ENCODE results near the gene FTHL17. TPM values are rescaled to one million over a fixed set of nuclear protein-coding genes. Genes with fewer than 3 reads are reported as not detected.

Gene FTHL17
- total RNA-seq, 3 donors from 2014 or later, result not detected

DNA sequence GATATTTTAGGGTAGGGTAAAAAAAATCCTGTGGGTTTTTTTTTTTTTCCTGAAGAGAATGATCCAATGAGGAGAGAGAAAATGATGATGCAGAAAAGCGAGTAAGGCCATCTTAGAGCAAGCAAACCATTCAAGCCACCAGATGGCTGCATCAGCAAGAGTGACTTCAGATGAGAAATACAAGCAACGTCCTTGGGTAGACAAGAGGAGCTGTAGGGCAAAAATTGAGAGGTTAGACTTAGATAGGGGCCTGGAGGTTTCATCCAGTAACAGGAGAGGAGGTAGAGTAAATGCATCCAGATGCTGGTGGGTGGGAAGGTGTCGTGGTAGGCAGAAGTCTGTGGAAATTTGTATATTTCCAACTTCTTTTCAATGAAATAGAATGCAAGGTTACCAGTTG lies 14.6 kb downstream of the FTHL17 start:
- no peak for DNase-seq (ENCODE audit: low spot score in 2 of 2)
- Histone ChIP-seq H3K9me3 (no peaks in the 10 kb centered on the region), H3K4me3 (no peak overlapping the region)

GRCh38 chrX:31053621-31054020 lies 18.2 kb downstream of the FTHL17 start:
- DNase-seq (ENCODE audit: low spot score in 2 of 2), result no peak
- no peak overlapping the region for H3K4me3 ChIP-seq
- TF ChIP-seq, protein P1, sequence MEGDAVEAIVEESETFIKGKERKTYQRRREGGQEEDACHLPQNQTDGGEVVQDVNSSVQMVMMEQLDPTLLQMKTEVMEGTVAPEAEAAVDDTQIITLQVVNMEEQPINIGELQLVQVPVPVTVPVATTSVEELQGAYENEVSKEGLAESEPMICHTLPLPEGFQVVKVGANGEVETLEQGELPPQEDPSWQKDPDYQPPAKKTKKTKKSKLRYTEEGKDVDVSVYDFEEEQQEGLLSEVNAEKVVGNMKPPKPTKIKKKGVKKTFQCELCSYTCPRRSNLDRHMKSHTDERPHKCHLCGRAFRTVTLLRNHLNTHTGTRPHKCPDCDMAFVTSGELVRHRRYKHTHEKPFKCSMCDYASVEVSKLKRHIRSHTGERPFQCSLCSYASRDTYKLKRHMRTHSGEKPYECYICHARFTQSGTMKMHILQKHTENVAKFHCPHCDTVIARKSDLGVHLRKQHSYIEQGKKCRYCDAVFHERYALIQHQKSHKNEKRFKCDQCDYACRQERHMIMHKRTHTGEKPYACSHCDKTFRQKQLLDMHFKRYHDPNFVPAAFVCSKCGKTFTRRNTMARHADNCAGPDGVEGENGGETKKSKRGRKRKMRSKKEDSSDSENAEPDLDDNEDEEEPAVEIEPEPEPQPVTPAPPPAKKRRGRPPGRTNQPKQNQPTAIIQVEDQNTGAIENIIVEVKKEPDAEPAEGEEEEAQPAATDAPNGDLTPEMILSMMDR (IDR thresholded peaks at IDR 0.05), result no peak
- TF ChIP-seq POLR2AphosphoS5 (IDR thresholded peaks at IDR 0.05) (no peak), POLR2A (IDR thresholded peaks at IDR 0.05) (no peak)

More for the DNA sequence above, 14.6 kb downstream of the FTHL17 start:
- no peak overlapping the region for H3K27ac ChIP-seq
- no peaks in the 10 kb centered on the region for H3K36me3 ChIP-seq
- H3K4me1 ChIP-seq, result no peaks in the 10 kb centered on the region
- intact Hi-C loops (cut with DNase I; ENCODE audit: low total_unique reads), result no loop called here
- H3K27me3 ChIP-seq, result peaks cover 0 to 7% of the 10 kb centered on the region in 2 donors
- TF ChIP-seq POLR2A (IDR thresholded peaks at IDR 0.05), result no peak
- TF ChIP-seq POLR2AphosphoS5 (IDR thresholded peaks at IDR 0.05), result no peak
- TF ChIP-seq, protein P1 (IDR thresholded peaks at IDR 0.05), result no peak

DNA sequence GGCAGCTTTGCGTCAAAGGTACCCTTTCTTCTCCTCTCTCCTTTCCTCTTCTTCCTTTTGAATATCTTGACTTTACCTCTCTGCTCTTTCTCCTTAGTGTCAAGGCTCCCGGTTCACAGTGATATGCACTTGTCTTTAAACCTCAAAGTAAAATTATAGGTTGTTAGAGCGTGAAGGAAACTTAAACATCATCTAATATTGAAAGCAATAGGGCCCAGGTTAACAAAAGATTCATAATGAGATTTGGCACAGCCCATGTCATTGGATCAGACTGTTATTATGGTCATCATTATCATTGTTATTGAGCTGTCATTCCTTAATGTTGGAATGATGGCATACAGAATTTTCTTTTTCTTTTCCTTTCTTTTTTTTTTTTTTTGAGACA lies 32.5 kb downstream of the FTHL17 start:
- intact Hi-C loops (cut with DNase I; ENCODE audit: low total_unique reads), result no loop called here
- Histone ChIP-seq H3K9me3 (no peaks in the 10 kb centered on the region), H3K36me3 (no peaks in the 10 kb centered on the region), H3K27me3 (peaks cover 0 to 14% of the 10 kb centered on the region in 2 donors), H3K4me3 (no peak overlapping the region), H3K27ac (no peak overlapping the region), H3K4me1 (no peaks in the 10 kb centered on the region)
- no peak for DNase-seq (ENCODE audit: low spot score in 2 of 2)
- TF ChIP-seq POLR2A (IDR thresholded peaks at IDR 0.05) (no peak), POLR2AphosphoS5 (IDR thresholded peaks at IDR 0.05) (no peak)
- TF ChIP-seq, protein P1 (IDR thresholded peaks at IDR 0.05), result no peak

More at GRCh38 chrX:31053621-31054020, 18.2 kb downstream of the FTHL17 start:
- Histone ChIP-seq H3K27me3 (peaks cover 0 to 7% of the 10 kb centered on the region in 2 donors), H3K27ac (no peak overlapping the region), H3K4me1 (no peaks in the 10 kb centered on the region), H3K36me3 (no peaks in the 10 kb centered on the region), H3K9me3 (no peaks in the 10 kb centered on the region)
- intact Hi-C loops (cut with DNase I; ENCODE audit: low total_unique reads), result no loop called here

- Histone ChIP-seq H3K4me1 (no peaks in the 10 kb centered on the region), H3K27me3 (peaks cover 0 to 20% of the 10 kb centered on the region in 2 donors), H3K4me3 (no peak overlapping the region), H3K27ac (no peak overlapping the region), H3K36me3 (no peaks in the 10 kb centered on the region), H3K9me3 (no peaks in the 10 kb centered on the region)
- intact Hi-C loops (cut with DNase I; ENCODE audit: low total_unique reads), result no loop called here
- TF ChIP-seq POLR2A (IDR thresholded peaks at IDR 0.05), result no peak
- TF ChIP-seq, protein P1 (IDR thresholded peaks at IDR 0.05), result peak in 2 of 3 donors; percentile 26 to 51
- TF ChIP-seq POLR2AphosphoS5 (IDR thresholded peaks at IDR 0.05), result no peak
- no peak for DNase-seq (ENCODE audit: low spot score in 2 of 2)
These were observed 33.1 kb downstream of the FTHL17 start for GRCh38 chrX:31038575-31039326.

GRCh38 chrX:31036895-31037294 lies 34.9 kb downstream of the FTHL17 start:
- no peak overlapping the region for H3K4me3 ChIP-seq
- no peaks in the 10 kb centered on the region for H3K4me1 ChIP-seq
- intact Hi-C loops (cut with DNase I; ENCODE audit: low total_unique reads), result no loop called here
- H3K27ac ChIP-seq, result no peak overlapping the region
- no peaks in the 10 kb centered on the region for H3K36me3 ChIP-seq
- peaks cover 0 to 26% of the 10 kb centered on the region in 2 donors for H3K27me3 ChIP-seq
- H3K9me3 ChIP-seq, result no peaks in the 10 kb centered on the region
- DNase-seq (ENCODE audit: low spot score in 2 of 2), result no peak
- TF ChIP-seq, protein P1 (IDR thresholded peaks at IDR 0.05), result peak in 2 of 3 donors; percentile 24 to 31
- TF ChIP-seq POLR2AphosphoS5 (IDR thresholded peaks at IDR 0.05), result no peak
